Ramos (cell line): ENCODE results near the gene SMAP2.

Source experiments
- in situ Hi-C: fragments of 300-500 bp; cut with MboI; formaldehyde crosslinking; loops from one replicate; pipeline ENCODE4 v1.14.3; 2022; ENCODE audit warnings: low sequenced_read_pairs; ENCODE audit not compliant: unreplicated experiment

The SMAP2 gene

GRCh38 chr1:40411294-40411693 is 37.8 kb downstream of the SMAP2 start:
- in situ Hi-C loops, result no loop called here

- in situ Hi-C loops, result no loop called here
Measured at GRCh38 chr1:40411843-40412242, 38.3 kb downstream of the SMAP2 start.

GRCh38 chr1:40413527-40414252 is 40.2 kb downstream of the SMAP2 start:
- in situ Hi-C loops, result no loop called here

- in situ Hi-C loops, result no loop called here
Measured at GRCh38 chr1:40414331-40414730, 40.8 kb downstream of the SMAP2 start.

- in situ Hi-C loops, result no loop called here
Measured at GRCh38 chr1:40416709-40417108, 43.2 kb downstream of the SMAP2 start.

GRCh38 chr1:40421431-40422384 is 48.2 kb downstream of the SMAP2 start:
- in situ Hi-C loops, result no loop called here

- in situ Hi-C loops, result no loop called here
Measured at GRCh38 chr1:40422630-40423263, 49.2 kb downstream of the SMAP2 start.

- in situ Hi-C loops, result no loop called here
Measured at GRCh38 chr1:40423264-40423642, 49.7 kb downstream of the SMAP2 start.

GRCh38 chr1:40423951-40424618 is 50.6 kb downstream of the SMAP2 start:
- in situ Hi-C loops, result no loop called here

GRCh38 chr1:40425198-40425597 is 51.7 kb downstream of the SMAP2 start:
- in situ Hi-C loops, result no loop called here

GRCh38 chr1:40431385-40431784 is 57.9 kb downstream of the SMAP2 start:
- in situ Hi-C loops, result no loop called here

- in situ Hi-C loops, result no loop called here
Measured at GRCh38 chr1:40432644-40433390, 59.3 kb downstream of the SMAP2 start.

- in situ Hi-C loops, result no loop called here
Measured at GRCh38 chr1:40435471-40435870, 61.9 kb downstream of the SMAP2 start.

- in situ Hi-C loops, result no loop called here
Measured at GRCh38 chr1:40435876-40436275, 62.3 kb downstream of the SMAP2 start.

GRCh38 chr1:40438391-40439015 is 65.0 kb downstream of the SMAP2 start:
- in situ Hi-C loops, result no loop called here

GRCh38 chr1:40439247-40439646 is 65.7 kb downstream of the SMAP2 start:
- in situ Hi-C loops, result no loop called here

- in situ Hi-C loops, result no loop called here
Measured at GRCh38 chr1:40449684-40450494, 76.4 kb downstream of the SMAP2 start, which contains the start of gene ZFP69B. Gene ZFP69B (plus strand): TSS chr1:40450476. CDS start chr1:40450962, 486 bp downstream.

GRCh38 chr1:40450495-40451237 is 77.1 kb downstream of the SMAP2 start:
- in situ Hi-C loops, result no loop called here
